IMR-90 (cell line): ENCODE measurements around the gene ASTN2. TPM values are rescaled to one million over a fixed set of nuclear protein-coding genes. Genes with fewer than 3 reads are reported as not detected.

ENCODE experiments used
- ATAC-seq: fragments of 200-7000 bp; cut with Tn5 transposase; 2 replicates; pipeline ENCODE4 v1.9.1; 2020; ENCODE audit warnings: low read depth, mild to moderate bottlenecking, moderate library complexity
- BruUV-seq: library from RNA; stranded (reverse); fragments of 400-500 nt; replicated peaks from 2 replicates; lab custom pipeline; 2021; lab: Mats Ljungman, UMichigan
- CTCF ChIA-PET: fragments of 300-600 bp; formaldehyde crosslinking; extraction: SDS; loops from one replicate; lab custom pipeline; 2021; ENCODE audit warnings: antibody characterized with exemption; lab: Yijun Ruan, JAX
- POLR2A ChIA-PET: fragments of 300-600 bp; sonication (Branson Sonifier 250); formaldehyde crosslinking; loops from one replicate; lab custom pipeline; 2022; ENCODE audit warnings: antibody characterized with exemption; ENCODE audit not compliant: unreplicated experiment; lab: Charles Lee
- DNase-seq: peaks from one replicate; pipeline ENCODE4 v3.0.0; 2013
- H2AFZ ChIP-seq: replicated peaks from 2 replicates; pipeline ENCODE3; 2013; ENCODE audit warnings: low read length, mild to moderate bottlenecking; ENCODE audit not compliant: poor library complexity
- H2AK5ac ChIP-seq: 2 replicates; pipeline ENCODE4 v1.6.1; 2013; ENCODE audit warnings: low read depth, low read length, inconsistent platforms
- H2AK9ac ChIP-seq: replicated peaks from 2 replicates; pipeline ENCODE3; 2013; ENCODE audit warnings: mild to moderate bottlenecking, low read depth, low read length, moderate library complexity; ENCODE audit not compliant: poor library complexity
- H2BK120ac ChIP-seq: 2 replicates; pipeline ENCODE4 v1.6.1; 2013; ENCODE audit warnings: low read depth, low read length, inconsistent platforms
- H2BK15ac ChIP-seq: 3 replicates; pipeline ENCODE4 v1.6.1; 2013; ENCODE audit warnings: low read depth, low read length, inconsistent platforms
- H2BK20ac ChIP-seq: 2 replicates; pipeline ENCODE4 v1.6.1; 2013; ENCODE audit warnings: low read depth, mild to moderate bottlenecking, inconsistent platforms, low read length, moderate library complexity
- H2BK5ac ChIP-seq: 2 replicates; pipeline ENCODE4 v1.6.1; 2013; ENCODE audit warnings: mild to moderate bottlenecking, low read depth, low read length, inconsistent platforms; ENCODE audit not compliant: poor library complexity, severe bottlenecking
- H3K14ac ChIP-seq: replicated peaks from 2 replicates; pipeline ENCODE4 v1.6.1; 2013; ENCODE audit warnings: low read depth, low read length, inconsistent platforms
- H3K18ac ChIP-seq: 2 replicates; pipeline ENCODE4 v1.6.1; 2013; ENCODE audit warnings: low read depth, low read length, control low read depth
- H3K23ac ChIP-seq: 2 replicates; pipeline ENCODE4 v1.6.1; 2013; ENCODE audit warnings: low read depth, low read length, inconsistent platforms
- H3K27ac ChIP-seq: 2 replicates; pipeline ENCODE4 v1.5.1; 2013; ENCODE audit warnings: mild to moderate bottlenecking, control low read depth, low read length; ENCODE audit not compliant: insufficient read depth
- H3K27me3 ChIP-seq: 2 replicates; pipeline ENCODE4 v1.6.1; 2013; ENCODE audit warnings: low read length; ENCODE audit not compliant: control insufficient read depth, insufficient read depth
- H3K36me3 ChIP-seq: 2 replicates; pipeline ENCODE4 v1.6.1; 2013; ENCODE audit warnings: low read length, mixed read lengths; ENCODE audit not compliant: control insufficient read depth, insufficient read depth
- H3K4ac ChIP-seq: 2 replicates; pipeline ENCODE4 v1.6.1; 2013; ENCODE audit warnings: low read depth, low read length, inconsistent platforms
- H3K4me1 ChIP-seq: 2 replicates; pipeline ENCODE4 v1.6.1; 2013; ENCODE audit warnings: low read length, mixed read lengths; ENCODE audit not compliant: control insufficient read depth, insufficient read depth
- H3K4me2 ChIP-seq: 2 replicates; pipeline ENCODE4 v1.6.1; 2013; ENCODE audit warnings: low read depth, mild to moderate bottlenecking, control low read depth, low read length, moderate library complexity
- H3K4me3 ChIP-seq: 2 replicates; pipeline ENCODE4 v1.5.1; 2013; ENCODE audit warnings: low read depth, mild to moderate bottlenecking, control low read depth, low read length, moderate library complexity; ENCODE audit not compliant: insufficient read depth
- H3K56ac ChIP-seq: 2 replicates; pipeline ENCODE4 v1.6.1; 2013; ENCODE audit warnings: low read length, inconsistent platforms; ENCODE audit not compliant: insufficient read depth; ENCODE audit errors: extremely low read depth
- H3K79me1 ChIP-seq, 2 experiments: 2 replicates each; pipeline ENCODE4 v1.6.1; 2013; ENCODE audit warnings: low read length in 2 of 2, inconsistent platforms in 1 of 2, low read depth in 1 of 2
- H3K9ac ChIP-seq: 2 replicates; pipeline ENCODE4 v1.6.1; 2013; ENCODE audit warnings: low read depth, low read length, control low read depth
- H3K9me1 ChIP-seq: 2 replicates; pipeline ENCODE4 v1.6.1; 2013; ENCODE audit warnings: low read length, inconsistent platforms; ENCODE audit not compliant: insufficient read depth
- H3K9me3 ChIP-seq: 2 replicates; pipeline ENCODE4 v1.6.1; 2013; ENCODE audit warnings: low read length; ENCODE audit not compliant: control insufficient read depth, insufficient read depth
- H4K20me1 ChIP-seq: 2 replicates; pipeline ENCODE4 v1.6.1; 2013; ENCODE audit warnings: low read length, inconsistent platforms; ENCODE audit not compliant: insufficient read depth
- H4K5ac ChIP-seq: 2 replicates; pipeline ENCODE4 v1.6.1; 2013; ENCODE audit warnings: mild to moderate bottlenecking, low read depth, low read length, control low read depth
- H4K8ac ChIP-seq, 2 experiments: 2 replicates each; pipeline ENCODE4 v1.6.1; 2013; ENCODE audit warnings: low read depth in 2 of 2, low read length in 2 of 2, control low read depth in 1 of 2, inconsistent platforms in 1 of 2
- H4K91ac ChIP-seq: 2 replicates; pipeline ENCODE4 v1.6.1; 2013; ENCODE audit warnings: low read depth, low read length, inconsistent platforms; ENCODE audit not compliant: insufficient read depth
- BHLHE40 ChIP-seq: fragments of 150-350 bp; IDR thresholded peaks from 2 replicates; pipeline ENCODE4 v1.6.1; 2016; ENCODE audit warnings: mild to moderate bottlenecking, low read depth, low read length
- CEBPB ChIP-seq: IDR thresholded peaks from 2 replicates; pipeline ENCODE4 v1.6.1; 2012; ENCODE audit warnings: low read depth, low read length, improper control_type of control experiment
- CHD1 ChIP-seq: IDR thresholded peaks from 2 replicates; pipeline ENCODE4 v1.6.1; 2012; ENCODE audit warnings: low read depth, low read length, improper control_type of control experiment
- CTCF ChIP-seq: conservative IDR thresholded peaks from 2 replicates; pipeline ENCODE4 v1.5.1; 2012; ENCODE audit warnings: mild to moderate bottlenecking, low read depth, low read length, improper control_type of control experiment
- ELK1 ChIP-seq: fragments of 150-350 bp; IDR thresholded peaks from 2 replicates; pipeline ENCODE4 v1.6.1; 2016; ENCODE audit warnings: low read depth, mild to moderate bottlenecking, low read length, moderate library complexity, borderline replicate concordance
- FOS ChIP-seq: fragments of 150-350 bp; IDR thresholded peaks from 2 replicates; pipeline ENCODE4 v1.6.1; 2016; ENCODE audit warnings: low read depth, low read length
- MAFK ChIP-seq: IDR thresholded peaks from 2 replicates; pipeline ENCODE4 v1.6.1; 2012; ENCODE audit warnings: low read depth, low read length, improper control_type of control experiment
- MAZ ChIP-seq: IDR thresholded peaks from 2 replicates; pipeline ENCODE4 v1.6.1; 2012; ENCODE audit warnings: low read depth, mild to moderate bottlenecking, low read length, improper control_type of control experiment, moderate library complexity, borderline replicate concordance
- POLR2A ChIP-seq: IDR thresholded peaks from 2 replicates; pipeline ENCODE4 v1.6.1; 2012; ENCODE audit warnings: mild to moderate bottlenecking, low read depth, low read length
- RAD21 ChIP-seq: IDR thresholded peaks from 2 replicates; pipeline ENCODE4 v1.6.1; 2012; ENCODE audit warnings: low read length, improper control_type of control experiment
- RCOR1 ChIP-seq: IDR thresholded peaks from 2 replicates; pipeline ENCODE4 v1.6.1; 2012; ENCODE audit warnings: mild to moderate bottlenecking, low read length, improper control_type of control experiment; ENCODE audit not compliant: insufficient replicate concordance
- RFX5 ChIP-seq: IDR thresholded peaks from 2 replicates; pipeline ENCODE4 v1.8.0; 2012; ENCODE audit warnings: low read depth, mild to moderate bottlenecking, low read length, moderate library complexity
- SMC3 ChIP-seq: fragments of 150-350 bp; IDR thresholded peaks from 2 replicates; pipeline ENCODE4 v1.6.1; 2016; ENCODE audit warnings: low read depth, mild to moderate bottlenecking, antibody characterized with exemption, low read length, moderate library complexity
- USF2 ChIP-seq: fragments of 150-350 bp; IDR thresholded peaks from 2 replicates; pipeline ENCODE4 v1.6.1; 2017; ENCODE audit warnings: mild to moderate bottlenecking, antibody characterized with exemption, low read length, low read depth
- WGBS, 2 experiments: methylation state at CpG; one replicate each; pipeline versions ENCODE4 v1.1.5 to v1.1.7; 2013; ENCODE audit warnings: missing lambda C conversion rate in 2 of 2; ENCODE audit not compliant: insufficient read length in 1 of 2; ENCODE audit errors: extremely low coverage in 2 of 2; 5-methylcytosine and 5-hydroxymethylcytosine counted together
- dilution Hi-C: fragments of 300-500 bp; cut with HindIII; formaldehyde crosslinking; loops from one replicate; pipeline ENCODE4 v1.14.3; 2018; ENCODE audit warnings: low sequenced_read_pairs; ENCODE audit not compliant: unreplicated experiment
- in situ Hi-C: fragments of 300-500 bp; cut with MboI; formaldehyde crosslinking; loops from 3 replicates; pipeline ENCODE4 v1.14.3; 2019; ENCODE audit warnings: low sequenced_read_pairs, inconsistent platforms, mixed read lengths
- intact Hi-C: fragments of 100-400 bp; cut with micrococcal nuclease; formaldehyde crosslinking; loops from 2 replicates; pipeline ENCODE4 v1.10.0; 2022
- polyA plus RNA-seq, 3 experiments: library from polyadenylated mRNA; depleted of rRNA; stranded (reverse); fragments of >200 nt; gene quantifications; 2 replicates each; pipeline ENCODE4 v1.2.3, GENCODE V29; 2012; ENCODE audit warnings: low replicate concordance in 1 of 3
- total RNA-seq: library from RNA; depleted of rRNA; stranded (reverse); fragments of >200 nt; gene quantifications from 2 replicates; pipeline ENCODE4 v1.2.3, GENCODE V29; 2012

Gene ASTN2
- total and polyA plus RNA-seq, 2 of the 4 experiments (the other 2 are of a cell fraction): 3.8 to 6.8 TPM

- H3K18ac ChIP-seq: no peak overlapping the region
- no peak overlapping the region for H2BK15ac ChIP-seq
- no peak overlapping the region for H4K8ac ChIP-seq
- H2AFZ ChIP-seq: no peak overlapping the region
- CTCF ChIA-PET: no interaction called here
- H3K79me1 ChIP-seq: no peaks in the 10 kb centered on the region
- no peak overlapping the region for H2BK120ac ChIP-seq
- no peak overlapping the region for H3K14ac ChIP-seq
- H3K23ac ChIP-seq: no peak overlapping the region
- no TSS peak for BruUV-seq
- TF ChIP-seq RAD21 (no peak), USF2 (no peak), FOS (no peak), MAFK (no peak), CEBPB (no peak), SMC3 (no peak), POLR2A (no peak), RFX5 (no peak), CHD1 (no peak), CTCF (no peak), ELK1 (no peak), RCOR1 (no peak), MAZ (no peak), BHLHE40 (no peak)
- H3K27ac ChIP-seq: no peak overlapping the region
- no peak overlapping the region for H2BK20ac ChIP-seq
- POLR2A ChIA-PET: no interaction called here
- ATAC-seq (no peak), DNase-seq (no peak)
- in situ Hi-C loops (no loop called here), dilution Hi-C loops (no loop called here), intact Hi-C loops (no loop called here)
- no peaks in the 10 kb centered on the region for H4K20me1 ChIP-seq
- H4K91ac ChIP-seq: no peak overlapping the region
- no peaks in the 10 kb centered on the region for H3K4me1 ChIP-seq
- peaks cover 8% of the 10 kb centered on the region for H3K9me3 ChIP-seq
- no peaks in the 10 kb centered on the region for H3K27me3 ChIP-seq
- no peak overlapping the region for H4K5ac ChIP-seq
- H2AK5ac ChIP-seq: no peak overlapping the region
- H3K4ac ChIP-seq: no peak overlapping the region
- no peak overlapping the region for H3K56ac ChIP-seq
- H3K4me3 ChIP-seq: no peak overlapping the region
- no peak overlapping the region for H3K9ac ChIP-seq
- H2AK9ac ChIP-seq: no peak overlapping the region
- no peaks in the 10 kb centered on the region for H3K36me3 ChIP-seq
- no peak overlapping the region for H2BK5ac ChIP-seq
- no CpG with 5 or more reads among the region's 5 CpGs for WGBS, 2 experiments
- H3K9me1 ChIP-seq: no peaks in the 10 kb centered on the region
- no peak overlapping the region for H3K4me2 ChIP-seq
Measured at GRCh38 chr9:117286245-117286644, 128.6 kb downstream of the ASTN2 start.
